IPS DF 6.9 (cell line): ENCODE data around the gene PDCD1.
"Not testable (repeated sequence)": the region's sequence is repeated elsewhere in the genome, so short reads cannot be mapped to it uniquely, and the experiment has no call there.

Experiments
- DNase-seq: peaks from one replicate; pipeline ENCODE4 v3.0.0-alpha.2; 2013; ENCODE audit warnings: low read depth, low spot score
- H3K27ac ChIP-seq: one replicate; pipeline ENCODE4 v1.5.1; 2013; ENCODE audit warnings: low read length, control low read depth
- H3K27me3 ChIP-seq: 2 replicates; pipeline ENCODE4 v1.6.1; 2013; ENCODE audit warnings: mild to moderate bottlenecking, low read length; ENCODE audit not compliant: control insufficient read depth, insufficient read depth
- H3K36me3 ChIP-seq: 2 replicates; pipeline ENCODE4 v1.6.1; 2013; ENCODE audit warnings: low read length; ENCODE audit not compliant: control insufficient read depth, insufficient read depth
- H3K4me1 ChIP-seq: 2 replicates; pipeline ENCODE4 v1.6.1; 2013; ENCODE audit warnings: low read length; ENCODE audit not compliant: control insufficient read depth, insufficient read depth
- H3K4me3 ChIP-seq: 2 replicates; pipeline ENCODE4 v1.5.1; 2013; ENCODE audit warnings: mild to moderate bottlenecking, low read length
- H3K9me3 ChIP-seq: 2 replicates; pipeline ENCODE4 v1.6.1; 2013; ENCODE audit warnings: low read length, inconsistent platforms; ENCODE audit not compliant: control insufficient read depth, insufficient read depth
- whole genome bisulfite sequencing: extraction: QIAGEN DNeasy Blood & Tissue Kit; methylation state at CpG from one replicate; pipeline ENCODE4 v1.1.7; 2013; ENCODE audit warnings: mixed read lengths, missing lambda C conversion rate; ENCODE audit not compliant: insufficient read length, insufficient coverage; 5-methylcytosine and 5-hydroxymethylcytosine counted together

Gene PDCD1

GRCh38 chr2:241876528-241877196 lies 18.0 kb upstream of the PDCD1 start:
- Histone ChIP-seq H3K9me3 (no peaks in the 10 kb centered on the region), H3K4me1 (no peaks in the 10 kb centered on the region), H3K4me3 (no peak overlapping the region), H3K27ac (no peak overlapping the region), H3K36me3 (no peaks in the 10 kb centered on the region; the same call in 1 of the 2 replicates), H3K27me3 (no peaks in the 10 kb centered on the region)
- no peak for DNase-seq
- no CpG with 5 or more reads among the region's 18 CpGs for WGBS

GRCh38 chr2:241875754-241876527 lies 17.2 kb upstream of the PDCD1 start:
- not testable (repeated sequence) for H3K4me1 ChIP-seq, H3K27ac ChIP-seq, DNase-seq, H3K9me3 ChIP-seq, H3K27me3 ChIP-seq, H3K4me3 ChIP-seq, H3K36me3 ChIP-seq
- WGBS, result no CpG with 5 or more reads among the region's 22 CpGs

GRCh38 chr2:241874277-241874925 lies 15.7 kb upstream of the PDCD1 start:
- WGBS, result no CpG with 5 or more reads among the region's 17 CpGs
- Histone ChIP-seq H3K4me3 (no peak overlapping the region), H3K36me3 (no peaks in the 10 kb centered on the region; the same call in 1 of the 2 replicates), H3K4me1 (no peaks in the 10 kb centered on the region), H3K9me3 (no peaks in the 10 kb centered on the region), H3K27ac (no peak overlapping the region), H3K27me3 (no peaks in the 10 kb centered on the region)
- DNase-seq, result no peak

GRCh38 chr2:241873803-241874110 lies 15.1 kb upstream of the PDCD1 start:
- H3K9me3 ChIP-seq, result no peaks in the 10 kb centered on the region
- no peaks in the 10 kb centered on the region for H3K27me3 ChIP-seq
- H3K27ac ChIP-seq, result no peak overlapping the region
- H3K4me1 ChIP-seq, result no peaks in the 10 kb centered on the region
- DNase-seq, result no peak
- no peaks in the 10 kb centered on the region; the same call in 1 of the 2 replicates for H3K36me3 ChIP-seq
- no CpG with 5 or more reads among the region's 7 CpGs for WGBS
- H3K4me3 ChIP-seq, result no peak overlapping the region

GRCh38 chr2:241873081-241873802 lies 14.5 kb upstream of the PDCD1 start:
- Histone ChIP-seq H3K4me3 (no peak overlapping the region), H3K27ac (no peak overlapping the region), H3K4me1 (no peaks in the 10 kb centered on the region), H3K9me3 (no peaks in the 10 kb centered on the region), H3K36me3 (no peaks in the 10 kb centered on the region; the same call in 1 of the 2 replicates), H3K27me3 (no peaks in the 10 kb centered on the region)
- WGBS, result no CpG with 5 or more reads among the region's 54 CpGs
- no peak for DNase-seq

GRCh38 chr2:241872313-241872642 lies 13.6 kb upstream of the PDCD1 start:
- WGBS, result no CpG with 5 or more reads among the region's 15 CpGs
- H3K9me3 ChIP-seq, result no peaks in the 10 kb centered on the region
- no peaks in the 10 kb centered on the region for H3K27me3 ChIP-seq
- no peak overlapping the region for H3K4me3 ChIP-seq
- H3K4me1 ChIP-seq, result no peaks in the 10 kb centered on the region
- no peak overlapping the region for H3K27ac ChIP-seq
- H3K36me3 ChIP-seq, result no peaks in the 10 kb centered on the region; the same call in 1 of the 2 replicates
- no peak for DNase-seq

GRCh38 chr2:241871538-241872312 lies 13.0 kb upstream of the PDCD1 start:
- DNase-seq, result no peak
- Histone ChIP-seq H3K4me1 (peaks cover under 1% of the 10 kb centered on the region; the same call in 1 of the 2 replicates), H3K27ac (no peak overlapping the region), H3K36me3 (no peaks in the 10 kb centered on the region; the same call in 1 of the 2 replicates), H3K27me3 (no peaks in the 10 kb centered on the region), H3K9me3 (no peaks in the 10 kb centered on the region), H3K4me3 (no peak overlapping the region)
- WGBS, result no CpG with 5 or more reads among the region's 38 CpGs

- no peaks in the 10 kb centered on the region for H3K9me3 ChIP-seq
- no peaks in the 10 kb centered on the region for H3K27me3 ChIP-seq
- H3K27ac ChIP-seq, result no peak overlapping the region
- no peaks in the 10 kb centered on the region; the same call in 1 of the 2 replicates for H3K36me3 ChIP-seq
- no peak for DNase-seq
- WGBS, result no CpG with 5 or more reads among the region's 28 CpGs
- H3K4me1 ChIP-seq, result peaks cover 2% of the 10 kb centered on the region; the same call in 1 of the 2 replicates
- no peak overlapping the region for H3K4me3 ChIP-seq
Measured at GRCh38 chr2:241870611-241871537, 12.2 kb upstream of the PDCD1 start.

- no peaks in the 10 kb centered on the region for H3K27me3 ChIP-seq
- no CpG with 5 or more reads among the region's 28 CpGs for WGBS
- peaks cover 3% of the 10 kb centered on the region; the same call in 1 of the 2 replicates for H3K4me1 ChIP-seq
- H3K36me3 ChIP-seq, result peaks cover 3% of the 10 kb centered on the region; the same call in 1 of the 2 replicates
- no peak for DNase-seq
- H3K9me3 ChIP-seq, result no peaks in the 10 kb centered on the region
- no peak overlapping the region for H3K27ac ChIP-seq
- no peak overlapping the region for H3K4me3 ChIP-seq
Measured at GRCh38 chr2:241870081-241870541, 11.4 kb upstream of the PDCD1 start.
